ENCODE measurements around the gene SLC35F1.
A peak's percentile ranks its signal among the peaks of the same experiment; 100 is the strongest.
"Not testable (repeated sequence)": the region's sequence is repeated elsewhere in the genome, so short reads cannot be mapped to it uniquely, and the experiment has no call there.

Gene SLC35F1

DNA sequence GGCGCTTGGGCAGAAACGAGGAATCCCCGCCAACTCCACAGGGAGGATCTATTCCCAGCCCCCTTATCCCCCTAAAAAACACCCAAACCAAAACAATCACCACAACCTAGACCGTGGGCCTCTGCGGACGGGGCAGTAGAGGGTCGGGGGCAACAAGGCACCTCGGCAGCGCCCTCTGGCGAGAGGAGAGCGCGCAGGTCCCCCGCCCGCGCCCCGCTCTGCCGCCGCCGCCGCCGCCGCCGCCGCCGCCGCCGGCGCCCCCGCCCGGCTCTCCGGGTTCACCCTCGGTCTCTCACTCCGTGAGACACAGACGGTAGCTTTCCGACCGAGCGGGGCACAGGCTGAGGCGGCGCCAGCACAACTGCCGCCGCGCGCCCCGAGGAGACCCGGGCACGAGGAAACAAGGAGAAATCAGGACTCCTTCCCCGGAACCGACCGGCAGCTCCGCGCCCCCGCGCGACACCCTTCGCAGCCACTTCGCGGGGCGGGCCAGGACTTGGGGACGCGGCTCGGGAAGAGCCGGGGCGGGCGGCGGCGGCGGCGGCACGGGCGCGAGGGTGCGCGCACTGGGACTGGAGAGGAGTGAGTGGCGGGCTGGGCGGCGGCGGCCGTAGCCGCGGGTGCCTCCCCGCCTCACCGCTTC lies at the start of gene SLC35F1:
Gene SLC35F1, plus strand, starts transcription at position 307 of the 643 bp plus-strand sequence.
- peak; percentile 28 for DNase-seq

- not testable (repeated sequence) for DNase-seq
These were observed 48.5 kb upstream of the SLC35F1 start for GRCh38 chr6:117858601-117859000.

- no peak for DNase-seq
These were observed 45.5 kb upstream of the SLC35F1 start for GRCh38 chr6:117861545-117861944.

- no peak for DNase-seq
These were observed 40.5 kb upstream of the SLC35F1 start for GRCh38 chr6:117866561-117866960.

GRCh38 chr6:117870486-117871242 lies 36.4 kb upstream of the SLC35F1 start:
- no peak for DNase-seq

- DNase-seq: no peak
These were observed 26.2 kb upstream of the SLC35F1 start for GRCh38 chr6:117880824-117881223.

- DNase-seq: no peak
These were observed 16.9 kb upstream of the SLC35F1 start for GRCh38 chr6:117890172-117890571.

DNA sequence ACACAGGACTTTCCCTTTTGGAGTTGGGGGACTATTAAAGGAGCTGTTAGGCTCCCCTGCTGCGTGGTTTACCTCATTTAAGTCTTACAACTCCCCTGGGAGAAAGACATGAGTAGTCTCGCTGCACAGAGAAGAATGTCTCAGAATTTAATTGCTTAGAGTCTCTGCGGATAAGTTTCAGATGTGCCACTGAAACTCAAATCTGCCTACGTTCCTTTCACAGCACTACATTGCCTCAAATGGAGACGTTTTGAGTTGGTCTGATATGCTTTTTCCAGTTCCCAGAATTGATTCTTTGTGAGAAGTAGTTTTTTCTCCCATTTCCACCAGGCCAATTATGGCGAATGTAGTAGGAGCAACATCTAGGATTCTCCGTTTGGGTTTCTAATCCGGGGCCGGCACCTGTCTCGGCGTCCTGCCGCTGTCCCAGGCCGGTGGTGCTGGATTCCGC lies 532 bp upstream of the SLC35F1 start:
- no peak for DNase-seq

- DNase-seq: no peak
These were observed 659 bp downstream of the SLC35F1 start for GRCh38 chr6:117907601-117908245.

DNA sequence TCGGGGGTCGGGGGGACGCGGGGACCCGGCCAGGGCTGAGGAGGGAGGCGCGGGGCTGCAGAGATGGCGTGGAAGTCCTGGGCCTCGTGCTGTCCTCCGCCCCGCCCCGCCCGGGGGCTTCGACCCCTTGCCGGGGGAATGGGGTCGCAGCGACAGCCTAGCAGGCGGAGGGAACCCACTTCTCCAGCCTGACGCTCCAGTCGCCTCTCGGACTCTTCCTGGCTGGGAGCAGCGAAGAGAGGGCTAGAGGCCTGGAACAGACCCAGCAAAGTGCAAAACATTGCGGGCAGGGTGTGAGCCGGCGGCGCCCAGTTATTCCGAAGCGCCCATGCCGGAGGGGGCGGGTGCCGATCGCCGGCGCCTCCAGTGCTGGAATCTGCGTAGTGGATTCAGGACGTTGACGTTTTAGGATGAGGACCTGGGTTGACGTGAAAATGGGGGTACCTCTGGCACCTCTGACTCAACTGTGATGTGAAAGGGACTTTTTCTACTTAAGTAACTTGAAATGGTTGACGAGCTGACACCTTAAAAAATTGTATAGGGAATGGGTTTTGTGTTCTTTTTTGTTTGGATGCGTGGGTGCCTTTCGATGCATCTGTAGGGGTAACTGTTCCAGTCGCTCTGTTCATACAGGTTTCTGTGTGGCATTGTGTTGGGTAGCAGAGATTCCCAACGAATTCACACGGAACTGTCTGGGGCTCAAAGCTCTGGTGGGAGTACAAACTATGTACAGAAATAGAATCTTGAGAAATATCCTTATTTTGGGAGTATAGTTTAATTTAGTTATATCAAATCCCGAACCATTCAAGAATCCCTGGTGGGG lies 1.4 kb downstream of the SLC35F1 start:
- no peak for DNase-seq

DNA sequence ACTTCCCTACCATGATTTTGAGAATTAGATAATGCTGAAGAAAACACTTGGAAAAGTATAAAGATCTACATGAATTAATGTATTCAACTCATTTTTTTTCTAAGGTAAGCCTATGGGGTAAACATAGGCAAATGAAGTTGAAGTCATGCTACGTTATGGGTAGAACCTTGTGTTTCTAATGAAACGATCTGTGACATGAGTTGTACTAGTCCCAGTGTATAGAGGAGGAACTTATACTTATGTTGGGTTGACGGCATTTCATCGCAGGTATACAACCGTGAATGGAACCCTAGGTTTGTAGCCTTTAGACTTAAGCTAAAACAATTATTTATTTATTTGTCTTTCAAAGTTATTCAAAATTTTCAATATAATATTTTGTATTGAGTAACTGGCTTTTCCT lies 2.6 kb downstream of the SLC35F1 start:
- DNase-seq: no peak

DNA sequence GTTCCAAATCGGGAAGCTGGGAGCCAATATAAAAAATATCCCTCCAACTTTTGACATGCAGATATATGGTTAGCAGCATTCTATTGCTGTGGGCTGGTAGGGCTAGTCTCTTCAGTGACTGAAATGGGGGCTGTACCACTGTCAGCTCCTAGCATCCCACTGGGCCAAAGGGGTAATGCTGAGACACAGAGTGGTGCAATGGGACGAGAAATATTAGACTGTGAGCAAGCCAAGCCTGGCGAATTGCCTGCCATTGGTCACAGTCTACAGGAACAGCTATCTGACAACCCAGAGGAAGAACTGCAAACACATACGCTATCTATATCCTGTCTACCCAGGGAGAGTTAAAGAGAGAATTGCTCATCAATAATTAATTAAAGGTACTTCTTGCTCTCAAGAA lies 3.5 kb downstream of the SLC35F1 start:
- no peak for DNase-seq

DNA sequence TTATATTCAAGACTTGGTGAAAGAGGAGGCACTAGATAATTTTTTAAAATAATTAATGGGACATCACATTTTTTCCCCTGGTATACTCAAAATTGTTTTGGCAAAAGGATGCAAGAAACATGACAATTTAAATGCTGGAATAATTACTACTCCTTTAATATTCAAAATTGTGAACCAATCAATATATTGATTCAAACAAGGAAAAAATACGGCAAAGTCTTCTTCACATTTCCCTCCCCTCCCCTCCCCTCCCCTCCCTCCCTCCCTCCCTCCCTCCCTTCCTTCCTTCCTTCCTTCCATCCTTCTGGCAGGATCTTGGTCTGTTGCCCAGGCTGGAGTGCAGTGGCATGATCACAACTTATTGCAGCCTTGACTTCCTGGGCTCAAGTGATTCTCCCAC lies 4.1 kb downstream of the SLC35F1 start:
- no peak for DNase-seq

- no peak for DNase-seq
These were observed 4.6 kb downstream of the SLC35F1 start for GRCh38 chr6:117911660-117912059.

- DNase-seq: no peak
These were observed 8.8 kb downstream of the SLC35F1 start for GRCh38 chr6:117915846-117916245.

- no peak for DNase-seq
These were observed 9.4 kb downstream of the SLC35F1 start for GRCh38 chr6:117916483-117916882.

DNA sequence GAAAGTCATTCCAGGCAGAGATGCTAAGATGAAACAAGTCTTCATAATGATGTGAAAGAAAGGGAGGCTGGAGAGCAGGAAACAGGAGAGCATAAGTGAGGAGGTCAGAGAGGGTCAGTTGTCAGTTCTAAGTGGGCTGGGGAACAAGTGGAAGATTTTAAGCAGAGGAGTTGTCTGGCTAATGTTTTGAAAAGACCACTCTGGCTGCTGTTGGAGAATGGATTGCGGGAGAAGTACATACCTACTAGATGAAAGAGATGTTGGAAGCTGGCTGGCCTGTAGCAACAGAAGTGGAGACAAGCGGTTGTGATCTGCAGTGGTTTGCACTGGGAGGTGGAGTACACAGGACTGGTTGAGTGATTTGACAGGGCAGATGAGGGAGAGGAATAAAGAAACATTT lies 10.1 kb downstream of the SLC35F1 start:
- no peak for DNase-seq

DNA sequence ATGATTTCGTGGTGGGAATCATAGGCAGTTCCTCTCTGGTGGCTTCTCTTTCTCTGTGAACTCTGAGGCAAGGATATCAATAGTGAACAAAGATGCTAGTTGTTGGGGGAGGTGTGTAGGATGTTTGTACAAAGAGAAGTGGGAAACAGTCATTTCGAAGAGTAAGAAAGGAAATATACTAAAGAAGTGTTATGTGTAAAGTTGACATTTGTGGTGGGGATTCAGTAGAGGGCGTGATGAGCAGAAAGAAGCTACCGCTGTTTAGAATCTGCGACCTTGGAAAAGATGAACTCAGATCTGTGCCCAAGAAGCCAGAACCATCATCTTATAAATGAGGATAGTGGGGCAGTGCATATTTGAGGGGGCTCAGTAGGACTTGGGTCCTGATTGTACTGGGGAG lies 11.4 kb downstream of the SLC35F1 start:
- DNase-seq: no peak

DNA sequence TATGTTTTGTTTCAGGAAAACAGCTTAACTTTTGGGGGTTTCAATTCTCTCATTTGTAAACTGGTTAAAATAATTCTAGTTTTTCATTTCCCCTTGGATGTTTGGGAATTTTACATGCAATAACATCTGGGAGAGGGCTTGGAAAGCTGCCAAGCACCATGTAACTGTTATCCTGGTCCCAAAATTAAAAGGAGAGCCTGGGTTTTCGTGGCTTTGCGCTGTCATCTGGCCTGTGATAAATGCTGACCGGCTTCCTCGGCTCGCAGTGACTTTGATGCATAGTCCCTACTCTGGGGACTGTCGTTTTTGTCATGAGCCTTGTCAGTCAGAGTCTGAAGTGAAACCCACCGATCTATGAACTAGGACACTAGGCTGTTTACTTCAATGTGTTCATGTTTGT lies 12.2 kb downstream of the SLC35F1 start:
- DNase-seq: no peak

DNA sequence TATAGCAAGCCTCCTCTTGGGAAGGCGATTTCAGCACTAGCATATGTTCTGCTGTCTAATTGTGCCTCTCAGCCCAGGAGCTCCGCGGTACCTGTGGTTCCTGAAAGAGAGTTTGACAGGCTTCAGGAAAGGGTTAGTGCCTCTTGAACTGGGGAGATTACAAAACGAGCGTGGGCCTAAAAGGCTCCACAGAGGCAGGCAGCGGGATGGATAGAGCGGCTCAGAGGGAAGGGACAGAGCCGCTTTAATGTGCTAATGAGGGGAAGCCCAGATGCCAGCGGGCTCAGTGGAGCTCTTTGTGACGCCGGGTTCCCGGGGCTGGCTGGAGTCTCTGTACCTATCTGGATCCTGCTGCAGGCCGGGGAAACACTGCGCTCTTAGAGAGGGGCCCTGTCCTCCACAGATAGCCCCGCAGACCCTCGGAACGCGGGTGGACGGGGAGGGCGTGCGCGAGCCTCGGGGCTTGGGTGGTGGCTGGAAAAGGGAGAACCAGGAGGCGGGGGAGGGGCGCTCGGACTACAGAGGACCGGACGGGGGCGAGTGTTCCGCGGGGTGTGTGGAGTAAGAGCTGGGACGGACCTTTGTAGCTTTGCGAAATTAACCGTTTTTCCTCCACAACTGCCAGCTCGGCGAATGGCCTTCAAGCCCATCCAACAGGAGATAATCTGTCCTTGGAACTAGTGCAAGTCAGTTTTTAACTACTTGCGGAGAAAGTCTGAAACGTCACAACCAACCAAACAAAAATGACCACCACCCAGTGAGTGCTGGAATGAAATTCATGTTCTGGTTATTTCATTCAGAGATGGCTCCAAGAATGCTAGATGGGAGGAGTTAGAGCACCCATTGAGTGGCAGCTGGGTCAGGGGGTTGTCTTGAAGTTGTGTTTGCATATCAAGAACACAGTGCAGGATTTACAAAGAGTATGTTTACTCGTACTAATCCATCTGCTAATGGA lies 13.0 kb downstream of the SLC35F1 start:
- peak; percentile 40 for DNase-seq

GRCh38 chr6:117924690-117925089 lies 17.6 kb downstream of the SLC35F1 start:
- no peak for DNase-seq

- no peak for DNase-seq
These were observed 20.8 kb downstream of the SLC35F1 start for GRCh38 chr6:117927866-117928265.

Data from NCI-H524 treated with DMSO at 0.1 percent for 48 hours (cell line).